ENCODE data around the gene MOB1A.

MOB1A gene

GRCh38 chr2:74110537-74110936 is 68.1 kb downstream of the MOB1A start:
- DNase-seq (ENCODE audit: insufficient read length) (no peak), FAIRE-seq (no peak)
- TF ChIP-seq POLR2AphosphoS5 (IDR thresholded peaks at IDR 0.05; ENCODE audit: low read depth, low read length) (no peak; the same call in 1 of the 2 replicates), POLR2A (IDR thresholded peaks at IDR 0.05; ENCODE audit: low read depth, low read length) (no peak), TAF1 (IDR thresholded peaks at IDR 0.05; ENCODE audit: borderline replicate concordance, low read depth, low read length) (no peak)

GRCh38 chr2:74109551-74109950 is 69.1 kb downstream of the MOB1A start:
- no peak for DNase-seq (ENCODE audit: insufficient read length)
- TF ChIP-seq POLR2AphosphoS5 (IDR thresholded peaks at IDR 0.05; ENCODE audit: low read depth, low read length) (no peak), POLR2A (IDR thresholded peaks at IDR 0.05; ENCODE audit: low read depth, low read length) (no peak), TAF1 (IDR thresholded peaks at IDR 0.05; ENCODE audit: borderline replicate concordance, low read depth, low read length) (no peak)
- FAIRE-seq, result no peak

- TF ChIP-seq POLR2A (IDR thresholded peaks at IDR 0.05; ENCODE audit: low read depth, low read length) (peak; percentile 37; the same call in 1 of the 2 replicates), POLR2AphosphoS5 (IDR thresholded peaks at IDR 0.05; ENCODE audit: low read depth, low read length) (peak; percentile 75), TAF1 (IDR thresholded peaks at IDR 0.05; ENCODE audit: borderline replicate concordance, low read depth, low read length) (no peak)
- no peak for DNase-seq (ENCODE audit: insufficient read length)
- no peak for FAIRE-seq
Measured at GRCh38 chr2:74107071-74107470, 71.6 kb downstream of the MOB1A start.

GRCh38 chr2:74105413-74105812 is 73.3 kb downstream of the MOB1A start:
- DNase-seq (ENCODE audit: insufficient read length), result no peak
- TF ChIP-seq POLR2A (IDR thresholded peaks at IDR 0.05; ENCODE audit: low read depth, low read length), result no peak
- peak; percentile 7; the same call in 1 of the 2 replicates for TF ChIP-seq POLR2AphosphoS5 (IDR thresholded peaks at IDR 0.05; ENCODE audit: low read depth, low read length)
- TF ChIP-seq TAF1 (IDR thresholded peaks at IDR 0.05; ENCODE audit: borderline replicate concordance, low read depth, low read length), result no peak
- no peak for FAIRE-seq

GRCh38 chr2:74104839-74105238 is 73.8 kb downstream of the MOB1A start:
- FAIRE-seq, result no peak
- TF ChIP-seq POLR2AphosphoS5 (IDR thresholded peaks at IDR 0.05; ENCODE audit: low read depth, low read length), result no peak
- no peak for TF ChIP-seq TAF1 (IDR thresholded peaks at IDR 0.05; ENCODE audit: borderline replicate concordance, low read depth, low read length)
- no peak for TF ChIP-seq POLR2A (IDR thresholded peaks at IDR 0.05; ENCODE audit: low read depth, low read length)
- no peak for DNase-seq (ENCODE audit: insufficient read length)

- FAIRE-seq, result no peak
- TF ChIP-seq TAF1 (IDR thresholded peaks at IDR 0.05; ENCODE audit: borderline replicate concordance, low read depth, low read length) (no peak), POLR2AphosphoS5 (IDR thresholded peaks at IDR 0.05; ENCODE audit: low read depth, low read length) (no peak), POLR2A (IDR thresholded peaks at IDR 0.05; ENCODE audit: low read depth, low read length) (no peak)
Measured at GRCh38 chr2:74103763-74104162, 74.9 kb downstream of the MOB1A start.

More at GRCh38 chr2:74103763-74104162, 74.9 kb downstream of the MOB1A start:
- no peak for DNase-seq (ENCODE audit: insufficient read length)

Measured in GM12892 (cell line).